ENCODE results near the gene SBF2.

GRCh38 chr11:9823439-9823838 lies 470.6 kb downstream of the SBF2 start:
- TF ChIP-seq EZH2 (IDR thresholded peaks at IDR 0.05; ENCODE audit: borderline replicate concordance, low read length) (no peak), CTCF (conservative IDR thresholded peaks at IDR 0.05 in 1 of 2, IDR thresholded peaks at IDR 0.05 in 1 of 2; ENCODE audit: extremely low read depth in 1 of 2, insufficient read depth in 1 of 2, low read depth in 1 of 2, low read length in 2 of 2) (no peak)

All from mammary epithelial cell (primary cell).